ENCODE results near the gene PCDHGA1. TPM values are rescaled to one million over a fixed set of nuclear protein-coding genes. Genes with fewer than 3 reads are reported as not detected.

PCDHGA1 gene
- total and polyA plus RNA-seq, 9 of the 15 experiments (the other 6 are each of a cell fraction or from before 2014, with no cell fraction given), result 0.05 to 0.26 (median 0.18) TPM; not detected in 2

GRCh38 chr5:141384471-141385267 lies 54.4 kb downstream of the PCDHGA1 start:
- no peak for ATAC-seq
- Histone ChIP-seq H3K9me3 (replicated peaks; ENCODE audit: control insufficient read depth, insufficient read depth, low read depth, low read length) (no peaks in the 10 kb centered on the region), H3K9me1 (ENCODE audit: control insufficient read depth, insufficient read depth, low read length) (no peaks in the 10 kb centered on the region), H3K79me2 (ENCODE audit: control insufficient read depth, insufficient read depth, low read length) (no peaks in the 10 kb centered on the region), H2AFZ (ENCODE audit: low read depth, low read length) (no peak overlapping the region), H4K20me1 (replicated peaks; ENCODE audit: control insufficient read depth, insufficient read depth, low read length) (no peaks in the 10 kb centered on the region), H3K27me3 (ENCODE audit: control insufficient read depth in 2 of 2, insufficient read depth in 2 of 2, low read length in 2 of 2) (peaks cover 9 to 35% of the 10 kb centered on the region in 2 experiments; a peak in 4 of 5 replicates), H3K4me3 (no peak overlapping the region), H3K4me1 (replicated peaks in 1 of 2; ENCODE audit: control insufficient read depth in 2 of 2, insufficient read depth in 2 of 2, low read length in 2 of 2) (peaks cover 0 to 11% of the 10 kb centered on the region in 2 experiments; a peak in 2 of 5 replicates), H3K36me3 (ENCODE audit: control insufficient read depth, insufficient read depth, low read length) (no peaks in the 10 kb centered on the region), H3K4me2 (ENCODE audit: insufficient read depth, low read length) (no peak overlapping the region), H3K27ac (ENCODE audit: extremely low read depth, low read depth, low read length) (no peak overlapping the region), H3K9ac (ENCODE audit: insufficient read depth in 1 of 2, low read depth in 2 of 2, low read length in 2 of 2) (no peak overlapping the region)
- no peak for FAIRE-seq
- WGBS (ENCODE audit: insufficient coverage, low coverage, missing lambda C conversion rate), result 2% methylated on average over 43 of the region's 43 CpGs
- in situ Hi-C loops (cut with MboI) (no loop called here), intact Hi-C loops (cut with micrococcal nuclease) (no loop called here)
- ChIA-PET CTCF (ENCODE audit: low intra/inter-chr PET ratio) (no interaction called here), POLR2A (interaction anchor here (0.7 kb wide), 1 partner anchor 13 kb away, joined by 3 read pairs; the partner anchor contains the start of gene PCDHGB5)
- TF ChIP-seq NR1H2 (CRISPR knock-in tag; IDR thresholded peaks at IDR 0.05), result no peak
- TF ChIP-seq ZC3H4 (CRISPR knock-in tag; IDR thresholded peaks at IDR 0.05; ENCODE audit: borderline replicate concordance), result no peak
- no peak for TF ChIP-seq DDX20 (tag; IDR thresholded peaks at IDR 0.05; ENCODE audit: low read depth)
- TF ChIP-seq XRCC3 (IDR thresholded peaks at IDR 0.05), result no peak
- no peak for TF ChIP-seq PHTF2 (CRISPR knock-in tag; IDR thresholded peaks at IDR 0.05)
- TF ChIP-seq ZBTB11 (CRISPR knock-in tag; IDR thresholded peaks at IDR 0.05), result no peak
- TF ChIP-seq CSDE1 (IDR thresholded peaks at IDR 0.05), result no peak
- no peak for TF ChIP-seq ZFP30 (CRISPR knock-in tag; IDR thresholded peaks at IDR 0.05; ENCODE audit: borderline replicate concordance)
- BruUV-seq (replicated peaks), result no TSS peak
- DNase-seq (ENCODE audit: extremely low read depth in 1 of 4, low spot score in 3 of 4), result no peak

Data from K562 (cell line).